GM18519 (cell line): ENCODE data around the gene QRICH2.
A peak's percentile ranks its signal among the peaks of the same experiment; 100 is the strongest.

Source experiments
- ATAC-seq: cut with Tn5 transposase; IDR thresholded peaks from one replicate; pipeline ENCODE4 v1.9.1; 2021; ENCODE audit warnings: mild to moderate bottlenecking, moderate library complexity; ENCODE audit not compliant: unreplicated experiment, low FRiP score

The QRICH2 gene

DNA sequence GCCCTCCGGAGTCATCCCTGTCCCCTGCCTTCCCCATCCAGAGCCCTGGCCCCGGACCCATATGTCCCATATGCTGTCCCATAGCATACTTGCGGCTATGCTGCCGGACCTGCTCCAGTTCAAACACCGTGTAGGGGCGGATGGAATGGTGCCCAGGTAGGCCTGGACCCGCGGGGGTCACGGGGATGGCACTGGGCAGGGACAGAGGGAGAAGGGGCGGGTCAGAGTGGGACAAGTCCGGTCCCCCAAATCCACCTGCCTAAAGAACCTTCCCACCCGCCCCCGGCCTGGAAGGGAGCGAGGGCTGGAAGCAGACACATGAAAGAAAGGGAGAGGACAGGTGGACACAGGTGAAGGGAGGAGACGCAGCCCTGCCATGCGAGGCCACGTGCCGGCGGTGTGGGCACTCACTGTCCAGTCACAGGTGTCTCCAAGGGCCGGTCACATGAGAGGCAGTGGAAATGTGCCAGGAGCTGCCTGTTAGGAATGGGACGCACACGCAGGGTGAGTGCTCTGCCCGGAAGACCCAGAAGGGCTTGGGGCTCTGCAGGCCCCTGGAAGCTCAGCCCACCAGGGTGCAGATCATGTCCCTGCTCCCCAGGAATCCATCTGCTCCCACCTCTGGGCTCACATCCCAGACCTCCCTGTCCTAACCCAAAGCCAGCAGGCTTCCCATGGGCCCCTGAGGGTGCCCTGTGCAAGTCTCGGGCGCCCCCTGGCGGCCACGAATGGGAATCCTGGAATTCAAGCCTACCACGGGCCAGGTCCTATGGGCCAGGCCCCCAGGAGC, 28.9 kb downstream of the QRICH2 start:
- ATAC-seq: peak; percentile 48

DNA sequence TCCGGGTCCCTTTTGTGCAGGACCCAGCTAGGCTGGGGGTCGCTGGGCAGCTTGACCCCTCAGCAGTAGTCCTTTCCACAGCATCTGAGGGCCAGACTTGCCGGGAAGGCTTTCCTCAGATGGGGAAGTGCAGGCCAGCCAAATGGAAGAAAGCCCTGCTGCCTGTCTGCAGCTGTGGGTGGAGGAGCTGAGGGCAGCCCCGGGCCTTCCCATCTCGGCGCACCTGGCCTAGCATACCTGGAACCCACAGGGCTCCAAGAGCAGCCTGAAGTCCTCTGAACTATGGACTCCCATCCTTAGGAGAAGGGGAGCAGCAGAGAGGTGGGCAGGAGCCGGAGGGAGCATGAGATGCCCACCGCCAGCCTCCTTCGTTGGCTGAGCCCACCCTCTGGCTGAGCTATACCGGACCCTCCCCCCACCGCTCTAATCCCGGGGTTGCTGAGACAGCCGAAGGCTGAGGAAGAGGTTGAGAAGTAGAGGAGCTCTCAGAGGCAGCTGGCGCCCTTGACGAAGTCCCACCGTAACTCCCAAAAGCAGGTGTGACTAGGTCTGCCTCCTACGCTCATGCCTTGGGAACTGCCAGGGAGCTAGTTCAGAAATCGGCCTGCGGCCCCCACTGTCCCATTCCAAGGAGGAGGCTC, 29.7 kb downstream of the QRICH2 start:
- no peak for ATAC-seq

DNA sequence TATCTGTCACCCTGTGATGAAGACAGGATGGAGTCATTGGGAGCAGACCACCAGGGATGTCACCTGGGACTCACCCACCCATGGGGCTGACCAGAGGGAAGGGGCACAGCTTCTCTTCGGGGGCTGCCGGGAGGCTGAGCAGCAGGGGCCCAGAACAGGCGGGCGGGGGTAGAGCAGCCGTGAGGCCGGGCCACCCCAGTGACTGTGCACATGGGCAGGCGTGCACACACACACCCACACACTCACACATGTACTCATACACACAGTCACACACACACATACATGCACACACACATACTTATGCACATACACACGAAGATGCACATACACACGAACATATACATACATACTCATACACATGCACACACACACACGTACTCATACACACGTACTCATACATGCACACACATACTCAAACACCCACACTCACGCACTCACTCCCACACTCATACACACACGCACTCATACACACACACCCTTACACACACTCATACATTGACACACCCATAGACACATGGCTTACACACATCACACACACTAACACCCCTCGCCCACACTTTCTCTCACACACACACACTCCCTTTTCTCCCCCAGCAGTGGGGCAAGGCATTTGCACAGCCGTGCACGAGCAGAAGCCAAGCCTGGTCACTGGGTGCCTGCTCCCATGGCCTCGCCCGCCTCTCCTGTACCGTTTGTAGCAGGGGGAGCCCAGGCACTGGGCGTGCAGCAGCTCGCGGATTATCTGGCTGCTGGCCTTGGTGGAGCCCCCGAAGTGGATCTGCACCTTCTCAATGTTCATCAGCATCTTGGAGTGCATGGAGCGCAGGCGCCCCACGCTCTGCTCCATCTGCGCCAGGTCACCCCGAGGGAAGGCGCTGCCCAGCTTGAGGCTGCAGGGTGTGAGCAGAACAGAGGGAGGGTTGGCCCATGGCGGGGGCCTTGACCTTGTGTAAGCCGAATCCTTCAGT, 30.5 kb downstream of the QRICH2 start:
- ATAC-seq: no peak

DNA sequence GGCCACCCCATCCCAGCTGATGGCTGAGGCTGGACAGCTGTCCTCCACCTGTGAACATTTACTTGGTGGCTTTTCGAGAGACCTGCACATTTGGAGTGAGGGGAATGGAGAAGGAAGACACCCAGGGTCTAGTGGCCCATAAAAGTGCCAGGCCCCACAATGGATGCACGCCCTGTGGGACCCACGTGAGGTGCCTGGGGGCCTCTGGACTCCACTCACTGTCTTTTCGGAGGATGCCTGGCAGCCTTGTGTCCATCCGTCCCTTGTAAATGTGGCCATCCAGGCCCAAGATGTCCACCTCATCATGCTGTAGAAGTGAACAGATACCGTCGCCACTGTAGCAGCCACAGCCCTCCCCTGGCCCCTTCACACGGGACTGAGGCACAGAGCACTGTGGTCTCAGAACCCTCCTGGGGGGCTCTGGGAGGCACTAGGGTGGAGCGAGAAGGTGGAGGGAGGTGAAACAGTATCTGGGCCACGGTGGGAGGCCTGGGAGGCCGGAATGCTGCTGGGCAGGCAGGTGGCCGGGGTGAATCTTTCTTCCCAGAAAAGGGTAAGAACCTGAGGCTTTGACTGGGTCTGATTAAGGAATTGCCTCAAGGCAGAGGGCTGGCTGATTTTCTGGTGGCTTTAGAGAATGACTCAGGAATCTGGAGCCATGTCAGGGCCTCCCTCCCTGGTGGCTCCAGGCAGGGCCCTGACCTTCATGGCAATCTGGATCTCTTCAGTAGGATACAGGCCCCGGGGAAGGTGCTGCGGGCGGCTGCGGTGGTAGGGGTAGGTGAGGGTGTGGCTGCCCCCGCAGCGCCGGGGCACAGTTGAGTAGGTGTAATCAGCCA, 31.4 kb downstream of the QRICH2 start:
- ATAC-seq: no peak

DNA sequence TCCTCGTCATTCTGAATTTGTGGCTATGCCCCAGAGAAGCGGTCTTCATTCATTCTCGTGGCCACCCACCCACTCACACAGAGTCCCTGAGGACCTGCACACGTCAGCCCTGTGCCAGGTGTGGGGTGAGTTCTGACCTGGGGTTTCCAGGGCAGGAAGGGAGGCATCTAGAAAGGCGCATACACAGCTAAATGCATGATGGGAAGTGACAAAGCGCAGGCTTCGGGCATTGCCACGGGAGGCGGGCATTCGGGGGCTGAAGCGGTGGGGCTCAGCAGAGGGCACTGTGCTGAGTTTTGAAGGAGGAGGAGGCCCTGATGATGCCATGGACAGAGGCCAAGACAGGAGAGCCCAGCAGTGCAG, 32.0 kb downstream of the QRICH2 start:
- ATAC-seq: no peak

DNA sequence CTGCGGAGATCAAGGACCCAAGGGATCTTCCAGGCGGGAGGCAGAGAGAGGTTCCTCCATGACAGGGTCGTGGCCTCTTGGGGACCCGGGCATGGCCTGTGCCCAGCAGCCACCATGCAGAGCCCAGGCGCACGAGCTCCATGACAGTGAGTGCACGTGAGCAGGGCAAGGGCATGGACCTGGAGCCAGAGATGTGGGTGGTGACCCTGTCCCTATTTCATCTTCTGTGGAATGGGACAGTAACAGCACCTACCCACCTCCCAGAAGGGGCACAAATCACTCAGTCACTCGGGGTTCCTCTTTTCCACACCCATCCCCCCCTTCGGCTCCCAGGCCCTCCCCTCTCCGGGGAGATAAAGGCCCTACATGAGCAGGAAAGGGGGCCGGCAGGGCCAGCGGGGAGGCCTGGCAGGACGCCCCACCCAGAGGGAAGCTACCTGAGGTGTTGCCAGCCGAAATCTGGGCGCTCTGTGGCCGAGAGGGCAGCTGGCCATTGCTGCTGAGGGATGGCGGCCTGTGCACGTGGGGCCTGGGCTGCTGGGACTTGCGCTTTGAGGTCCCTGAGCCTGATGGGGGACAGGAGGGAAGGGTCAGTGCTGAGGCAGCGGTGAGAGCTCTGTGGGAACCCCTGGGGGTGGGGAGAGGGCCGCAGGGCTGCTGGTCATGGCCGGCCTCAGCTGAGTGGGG, 32.6 kb downstream of the QRICH2 start:
- no peak for ATAC-seq

DNA sequence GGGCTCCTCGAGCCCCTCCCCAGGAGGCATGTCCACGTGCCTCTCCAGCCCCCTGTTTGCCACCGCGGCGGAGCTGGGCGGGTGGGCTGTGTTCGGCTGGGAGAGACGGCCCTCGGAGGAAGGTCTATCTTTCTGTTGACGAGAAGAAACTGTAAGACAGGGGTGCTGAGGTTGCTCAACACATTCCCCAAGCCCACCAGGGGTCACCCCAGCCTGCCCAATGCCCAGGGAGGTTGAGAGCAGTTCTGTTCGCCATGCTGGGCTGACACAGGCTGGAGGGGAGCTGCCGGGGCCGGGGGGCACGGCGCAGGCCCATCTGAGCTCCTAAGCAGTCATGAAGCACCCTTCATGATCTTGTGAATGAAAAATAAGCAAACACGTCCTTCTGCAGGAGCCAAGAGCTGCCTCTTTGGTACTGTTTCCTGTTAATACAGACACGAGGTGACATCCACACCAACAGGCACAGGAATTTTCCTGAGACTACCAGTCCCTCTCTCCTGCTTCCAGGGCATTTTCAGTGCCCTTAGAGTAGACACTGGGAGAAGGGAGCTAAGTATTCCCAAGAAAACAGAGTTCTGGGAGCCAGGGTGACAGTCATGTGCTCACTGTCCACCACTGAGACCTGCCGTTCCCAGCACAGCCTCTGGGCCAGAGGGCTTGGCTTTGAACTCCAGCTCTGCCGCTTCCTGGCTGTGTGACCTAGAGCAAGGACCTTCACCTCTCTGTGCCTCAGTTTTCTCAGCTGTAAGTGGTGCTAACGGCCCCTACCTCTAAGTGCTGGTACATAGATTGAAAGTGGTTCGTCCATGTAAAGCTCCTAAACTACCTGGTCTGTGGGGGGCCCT, 33.7 kb downstream of the QRICH2 start:
- ATAC-seq: no peak

DNA sequence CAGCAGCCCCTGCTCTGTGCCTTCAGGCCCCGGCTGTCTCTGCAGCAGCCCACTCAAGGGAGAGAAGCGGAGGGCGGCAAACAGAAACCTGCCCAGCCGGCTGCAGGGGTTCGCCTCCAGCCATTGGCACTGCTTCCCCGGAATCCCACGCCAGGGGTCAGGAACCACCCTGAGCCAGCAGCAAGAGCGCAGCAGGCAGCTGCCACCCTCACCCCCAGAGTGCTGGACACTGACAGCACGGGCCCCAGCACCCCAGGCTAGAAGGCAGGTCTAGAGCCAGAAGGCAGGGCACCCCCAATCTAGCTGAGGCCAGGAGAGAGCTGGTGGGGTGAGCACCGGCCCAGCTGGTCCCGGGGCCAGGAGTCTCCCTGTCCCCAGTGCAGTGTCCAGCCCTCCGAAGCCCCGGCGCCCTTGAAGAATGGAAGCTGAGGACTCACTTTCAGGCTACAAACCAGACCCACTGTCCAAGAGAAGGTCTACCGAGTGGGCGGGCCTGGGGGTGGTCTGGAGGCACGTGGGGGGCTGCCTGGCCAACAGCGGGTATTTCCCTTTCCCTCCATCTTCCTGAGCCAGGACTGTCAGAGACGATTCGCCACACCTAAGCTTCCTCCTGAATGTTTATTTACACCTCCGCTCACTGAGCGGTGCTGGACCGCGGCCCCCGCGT, 34.5 kb downstream of the QRICH2 start:
- no peak for ATAC-seq

DNA sequence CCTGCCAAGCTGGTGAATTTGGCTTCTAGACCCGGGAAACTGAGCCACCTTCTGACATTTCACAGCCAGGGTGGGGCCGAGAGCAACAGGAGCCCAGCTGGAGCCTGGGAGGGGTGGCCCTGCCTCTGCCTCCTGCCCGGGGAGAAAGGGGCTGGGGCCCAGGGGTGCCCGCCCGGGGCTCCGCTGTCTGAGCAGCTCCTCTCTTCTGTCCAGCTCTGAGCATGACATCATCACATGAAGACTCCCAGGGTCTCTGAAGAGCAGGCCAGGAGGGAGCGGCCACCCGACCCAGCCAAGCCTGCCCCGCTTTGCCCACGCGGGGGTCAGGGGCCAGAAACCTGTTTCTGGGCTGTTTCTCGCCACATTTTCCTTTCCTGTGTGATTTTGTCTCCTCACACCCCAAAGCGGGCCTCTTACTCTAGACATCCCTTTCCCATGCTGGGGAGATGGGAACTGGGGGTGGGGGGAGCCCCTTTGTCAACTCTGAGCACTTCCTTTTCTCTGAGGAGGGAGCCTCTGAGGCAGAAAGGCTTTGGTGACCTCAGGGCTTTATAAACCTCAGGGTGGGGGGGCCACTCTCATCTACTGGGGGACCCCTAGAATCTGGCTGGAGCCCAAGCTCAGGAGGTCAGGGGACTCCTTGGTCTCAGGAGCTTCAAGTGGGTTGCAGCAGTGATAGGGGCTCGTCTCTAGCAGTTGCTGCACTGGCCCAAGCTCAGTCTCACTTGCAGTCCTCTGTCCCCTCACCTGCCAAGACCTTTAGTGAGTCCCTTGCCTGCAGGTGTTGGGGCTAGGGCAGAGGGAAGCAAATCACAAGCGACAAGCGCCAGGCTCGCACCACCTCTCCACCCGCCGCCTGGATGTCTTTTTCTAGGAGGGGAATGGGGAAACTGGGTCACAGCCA, 35.3 kb downstream of the QRICH2 start:
- no peak for ATAC-seq

DNA sequence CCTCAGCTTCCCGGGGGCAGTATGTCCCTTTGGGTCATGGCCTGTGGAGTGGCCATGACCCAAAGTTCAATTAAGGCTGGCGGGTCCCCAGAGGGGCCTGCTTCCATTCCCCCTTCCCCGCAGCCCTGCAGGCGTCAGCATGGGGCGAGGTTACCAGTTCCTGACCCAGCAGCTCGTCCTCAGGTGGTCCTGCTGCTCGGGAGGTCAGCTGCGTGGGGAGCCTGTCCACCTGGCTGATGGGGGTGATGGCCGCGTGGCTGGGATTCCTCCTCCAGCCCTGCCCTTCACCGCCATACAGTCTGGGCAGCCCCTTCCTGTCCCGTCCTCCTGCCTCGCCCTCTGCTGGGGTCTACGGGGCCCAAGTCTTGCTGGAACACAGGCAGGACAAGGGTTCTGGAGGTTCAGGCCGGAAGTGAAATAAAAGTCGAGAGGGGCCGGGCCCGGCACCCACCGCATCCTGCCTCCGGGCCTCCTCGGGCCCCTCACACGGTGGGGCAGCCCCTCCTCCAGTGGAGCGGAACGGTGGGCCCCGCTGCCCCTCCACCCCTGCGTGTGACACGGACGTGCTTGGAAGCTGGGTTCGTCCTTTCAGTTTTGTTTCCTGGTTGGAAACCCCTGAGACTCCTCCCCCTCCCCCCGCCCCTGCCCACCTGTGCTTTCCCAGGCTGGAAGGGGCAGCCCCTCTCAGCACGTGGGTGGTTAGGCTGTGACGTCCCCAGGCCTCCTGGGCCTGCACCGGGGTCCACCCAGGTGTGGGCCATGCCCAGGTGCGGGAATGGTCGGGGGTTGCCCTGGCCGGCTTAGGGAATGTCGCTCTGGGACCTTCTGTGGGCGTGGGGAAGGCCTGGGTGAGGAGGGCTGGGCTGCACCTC, 36.2 kb downstream of the QRICH2 start:
- no peak for ATAC-seq

DNA sequence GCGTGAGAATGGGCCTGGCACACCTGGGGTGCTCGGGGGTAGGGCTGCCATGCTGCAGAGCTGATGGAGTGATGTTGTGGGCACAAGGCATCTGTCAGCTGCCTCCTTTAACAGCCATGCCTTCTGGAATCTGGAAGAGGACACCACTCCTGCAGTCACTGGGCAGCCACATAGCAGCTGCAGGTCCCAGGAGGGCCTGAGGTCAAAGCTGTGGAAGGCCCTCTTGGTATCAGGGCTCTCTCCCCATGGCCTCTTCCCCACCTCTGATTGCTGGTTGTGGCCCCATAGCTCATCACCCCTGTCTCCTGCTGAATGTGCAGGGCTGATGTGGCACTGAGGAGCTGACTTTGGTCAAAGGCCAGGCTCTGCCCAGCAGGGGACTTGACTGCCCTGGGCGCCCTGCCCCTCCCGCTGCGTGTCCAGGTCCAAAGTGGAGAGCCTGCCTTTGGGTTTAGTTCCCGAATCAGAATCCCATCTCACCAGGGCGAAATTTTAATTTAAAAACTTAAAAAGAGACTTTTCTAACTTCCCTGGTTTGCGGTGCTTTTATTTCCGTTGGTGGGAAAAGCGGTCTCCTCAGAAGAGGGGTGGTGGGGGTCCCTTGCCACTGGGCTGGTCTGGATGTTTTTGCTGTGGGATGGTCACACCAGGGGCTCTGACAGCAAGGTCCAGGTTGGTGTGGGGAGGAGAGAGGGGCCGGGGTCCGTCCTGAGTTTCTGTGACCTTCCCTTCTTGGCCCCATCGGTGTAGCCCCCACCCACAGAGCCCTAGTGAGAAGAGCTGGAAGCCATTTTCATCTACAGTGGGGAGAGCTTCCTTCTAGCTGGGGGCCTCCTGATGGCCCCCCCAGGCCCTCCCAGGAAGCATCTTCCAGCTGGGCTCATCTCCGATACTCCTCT, 37.1 kb downstream of the QRICH2 start:
- no peak for ATAC-seq

DNA sequence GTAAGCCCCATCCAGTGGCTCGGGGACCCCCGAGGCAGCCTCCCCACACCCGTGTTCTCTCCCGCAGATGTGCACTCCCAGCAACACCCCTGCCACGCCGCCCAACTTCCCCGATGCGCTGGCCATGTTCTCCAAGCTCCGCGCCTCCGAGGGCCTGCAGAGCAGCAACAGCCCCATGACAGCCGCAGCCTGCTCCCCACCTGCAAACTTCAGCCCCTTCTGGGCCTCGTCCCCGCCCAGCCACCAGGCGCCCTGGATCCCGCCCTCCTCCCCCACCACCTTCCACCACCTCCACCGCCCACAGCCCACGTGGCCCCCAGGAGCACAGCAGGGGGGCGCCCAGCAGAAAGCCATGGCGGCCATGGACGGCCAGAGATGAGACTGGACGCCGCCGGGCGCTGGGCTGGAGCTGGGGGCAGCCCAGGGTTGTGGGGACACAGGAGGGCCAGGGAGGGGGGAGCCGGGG, 37.9 kb downstream of the QRICH2 start:
- ATAC-seq: no peak

DNA sequence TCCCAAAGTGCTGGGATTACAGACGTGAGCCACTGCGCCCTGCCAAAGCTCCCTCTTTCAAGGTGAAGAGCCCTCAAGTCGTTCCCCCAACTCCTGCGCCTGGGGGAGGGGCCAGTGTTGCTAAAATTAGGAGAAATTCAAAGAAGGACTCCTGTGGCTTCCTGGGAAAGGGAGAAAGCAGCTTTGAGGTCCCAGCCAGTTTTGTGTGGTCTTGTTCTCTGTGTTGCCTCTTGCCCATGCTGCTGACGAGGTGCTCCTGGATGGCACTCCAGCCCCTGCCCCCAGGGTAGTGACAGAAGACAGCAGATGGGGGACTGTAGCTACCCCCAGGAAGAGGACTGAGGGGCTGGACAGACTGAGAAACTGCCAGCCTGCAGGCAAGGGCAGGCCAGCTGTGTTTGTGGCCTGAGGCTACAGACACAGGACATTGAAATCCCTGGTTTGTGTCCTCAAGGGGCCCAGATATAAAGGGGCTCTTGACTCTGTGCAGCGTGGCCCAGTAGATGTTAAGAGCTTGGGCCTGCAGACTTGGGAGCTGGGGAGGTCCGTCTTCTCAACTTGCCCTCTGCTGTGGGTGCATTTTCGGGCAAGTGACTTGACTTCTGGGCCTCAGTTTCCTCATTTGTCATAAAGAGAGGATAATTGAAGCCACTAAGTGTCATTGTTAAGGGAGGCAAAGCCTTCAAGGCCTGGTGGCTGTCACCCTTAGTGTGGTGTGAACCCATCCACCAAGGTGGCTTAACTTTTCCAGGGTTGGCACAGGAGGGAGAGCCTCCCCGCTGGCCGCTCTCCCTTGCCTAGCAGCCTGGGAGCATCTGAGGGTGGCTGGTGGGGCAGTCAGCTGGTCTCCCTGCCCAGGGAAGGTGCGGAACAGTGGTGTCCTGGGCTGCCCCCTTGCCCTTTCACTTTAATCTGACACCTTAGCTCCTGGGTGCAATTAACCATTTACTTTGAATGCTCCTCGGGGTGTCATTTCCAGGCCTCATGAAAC, 38.8 kb downstream of the QRICH2 start:
- ATAC-seq: no peak
